ENCODE measurements around the gene SLC25A1. TPM values are rescaled to one million over a fixed set of nuclear protein-coding genes. Genes with fewer than 3 reads are reported as not detected.

The SLC25A1 gene
- total and polyA plus RNA-seq, 2 of the 8 experiments (the other 6 are each of a cell fraction or from before 2014, with no cell fraction given), result 110 to 148 TPM

- TF ChIP-seq, protein P1, sequence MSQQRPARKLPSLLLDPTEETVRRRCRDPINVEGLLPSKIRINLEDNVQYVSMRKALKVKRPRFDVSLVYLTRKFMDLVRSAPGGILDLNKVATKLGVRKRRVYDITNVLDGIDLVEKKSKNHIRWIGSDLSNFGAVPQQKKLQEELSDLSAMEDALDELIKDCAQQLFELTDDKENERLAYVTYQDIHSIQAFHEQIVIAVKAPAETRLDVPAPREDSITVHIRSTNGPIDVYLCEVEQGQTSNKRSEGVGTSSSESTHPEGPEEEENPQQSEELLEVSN (IDR thresholded peaks at IDR 0.05), result no peak
- peak; percentile 27 for TF ChIP-seq KDM4A (IDR thresholded peaks at IDR 0.05; ENCODE audit: low read depth, low read length, severe bottlenecking)
- no peak for TF ChIP-seq TCF12 (IDR thresholded peaks at IDR 0.05; ENCODE audit: low read depth, low read length)
Observed at GRCh38 chr22:19169002-19169946, 9.3 kb downstream of the SLC25A1 start (continued).

Data from H1 (cell line).